HG02763 (cell line): ENCODE measurements around the gene RMC1.
"Not testable (repeated sequence)": the region's sequence is repeated elsewhere in the genome, so short reads cannot be mapped to it uniquely, and the experiment has no call there.

Experiments
- ATAC-seq: cut with Tn5 transposase; IDR thresholded peaks from one replicate; pipeline ENCODE4 v1.9.1; 2021; ENCODE audit warnings: mild to moderate bottlenecking, moderate library complexity; ENCODE audit not compliant: unreplicated experiment

The RMC1 gene

GRCh38 chr18:23503038-23503962 is at the start of gene RMC1:
Gene RMC1, plus strand, starts transcription at chr18:23503511. Its CDS starts 108 bp downstream, at chr18:23503619.
- ATAC-seq, result peak; percentile 87

GRCh38 chr18:23453680-23454058 is 49.6 kb upstream of the RMC1 start:
- peak; percentile 4 for ATAC-seq

GRCh38 chr18:23456835-23457234 is 46.5 kb upstream of the RMC1 start:
- ATAC-seq, result no peak

DNA sequence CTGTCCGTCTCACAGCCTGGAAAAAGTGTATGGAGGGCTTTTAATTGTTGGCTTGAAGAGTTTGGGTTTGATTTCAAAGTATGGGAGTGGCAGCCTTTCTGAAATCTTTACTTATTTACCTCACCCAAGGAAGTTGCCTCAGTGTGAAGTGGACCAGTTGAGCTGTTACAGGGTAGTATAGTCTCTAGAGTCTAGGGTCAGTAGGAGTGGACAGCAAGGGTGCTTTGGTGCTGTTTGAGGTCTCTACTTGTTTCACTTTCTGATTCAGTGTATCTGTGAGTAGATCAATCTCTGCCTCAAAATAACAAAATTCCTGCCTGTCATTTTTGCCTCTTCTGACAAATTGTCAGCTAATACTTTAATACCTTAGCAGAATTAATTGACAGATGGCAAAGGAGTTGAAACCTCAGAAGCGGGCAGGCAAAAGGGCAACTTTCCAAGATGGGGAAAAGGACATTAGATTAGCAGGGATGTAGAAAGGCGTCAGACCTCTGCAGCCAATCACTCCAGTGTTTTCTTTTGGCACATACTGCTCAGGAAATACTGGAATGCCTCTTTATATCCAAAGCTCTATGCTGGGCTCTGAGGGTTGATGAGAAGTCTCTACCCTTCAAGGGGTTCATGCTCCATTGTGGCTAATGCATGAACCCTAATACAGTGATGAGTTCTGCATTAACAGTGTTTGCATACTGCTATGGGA is 44.3 kb upstream of the RMC1 start:
- ATAC-seq, result no peak

- no peak for ATAC-seq
These were observed 43.8 kb upstream of the RMC1 start for GRCh38 chr18:23459530-23459921.

GRCh38 chr18:23460285-23461273 is 42.7 kb upstream of the RMC1 start:
- ATAC-seq, result no peak

DNA sequence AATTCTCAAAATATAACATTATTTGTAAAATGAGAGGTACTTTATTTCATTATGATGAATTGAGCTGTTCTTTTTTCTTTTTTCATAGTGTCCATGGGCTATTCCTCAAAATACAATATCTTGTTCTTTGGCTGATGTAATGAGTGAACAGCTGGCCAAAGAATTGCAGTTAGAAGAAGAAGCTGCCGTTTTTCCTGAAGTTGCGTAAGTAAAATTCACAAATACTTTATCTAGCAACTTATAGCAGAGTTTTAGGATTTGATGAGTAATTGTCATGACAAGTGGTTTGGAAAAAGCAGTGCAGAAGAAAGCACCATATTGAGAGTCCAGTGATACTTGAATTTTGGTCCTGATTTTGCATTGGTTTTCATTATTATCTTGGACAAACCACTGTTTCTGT is 40.4 kb upstream of the RMC1 start:
- no peak for ATAC-seq

- ATAC-seq, result no peak
These were observed 34.4 kb upstream of the RMC1 start for GRCh38 chr18:23468753-23469459.

DNA sequence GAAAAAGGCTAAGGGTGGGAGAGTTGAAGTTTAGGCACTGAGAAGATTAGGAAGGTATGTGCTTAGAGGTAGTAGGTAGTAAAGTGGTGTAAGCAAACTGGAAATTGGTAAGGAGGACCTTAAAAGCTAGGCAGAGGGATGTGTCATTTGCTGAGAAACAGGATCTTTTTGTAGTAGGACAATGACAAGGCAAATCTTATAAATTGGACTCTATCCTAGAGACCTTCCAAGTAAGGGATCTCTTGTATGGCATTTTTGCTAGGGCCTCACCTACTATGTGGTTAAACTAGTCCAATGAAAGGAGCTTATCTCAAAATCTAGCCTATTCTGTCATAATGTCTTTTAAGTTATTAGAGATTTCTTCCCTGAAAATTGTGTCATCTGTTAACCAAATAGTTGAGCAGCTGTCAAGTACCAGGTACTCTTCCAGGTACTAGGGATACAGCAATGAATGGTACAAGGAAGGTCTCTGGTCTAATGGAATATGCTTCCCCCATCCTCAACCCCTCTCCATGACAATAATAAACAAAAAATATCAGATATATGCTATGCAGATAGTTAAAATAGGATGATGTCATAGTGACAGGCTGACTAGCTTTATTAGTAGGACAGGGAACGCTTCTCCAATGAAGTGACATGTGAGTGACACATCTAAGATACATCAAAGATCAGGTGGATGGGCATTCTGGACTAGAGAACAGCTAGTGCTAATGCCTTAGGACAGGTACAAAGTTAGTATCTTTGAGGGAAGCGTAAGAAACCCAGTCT is 32.5 kb upstream of the RMC1 start:
- no peak for ATAC-seq

- ATAC-seq, result no peak
These were observed 31.8 kb upstream of the RMC1 start for GRCh38 chr18:23471486-23471885.

DNA sequence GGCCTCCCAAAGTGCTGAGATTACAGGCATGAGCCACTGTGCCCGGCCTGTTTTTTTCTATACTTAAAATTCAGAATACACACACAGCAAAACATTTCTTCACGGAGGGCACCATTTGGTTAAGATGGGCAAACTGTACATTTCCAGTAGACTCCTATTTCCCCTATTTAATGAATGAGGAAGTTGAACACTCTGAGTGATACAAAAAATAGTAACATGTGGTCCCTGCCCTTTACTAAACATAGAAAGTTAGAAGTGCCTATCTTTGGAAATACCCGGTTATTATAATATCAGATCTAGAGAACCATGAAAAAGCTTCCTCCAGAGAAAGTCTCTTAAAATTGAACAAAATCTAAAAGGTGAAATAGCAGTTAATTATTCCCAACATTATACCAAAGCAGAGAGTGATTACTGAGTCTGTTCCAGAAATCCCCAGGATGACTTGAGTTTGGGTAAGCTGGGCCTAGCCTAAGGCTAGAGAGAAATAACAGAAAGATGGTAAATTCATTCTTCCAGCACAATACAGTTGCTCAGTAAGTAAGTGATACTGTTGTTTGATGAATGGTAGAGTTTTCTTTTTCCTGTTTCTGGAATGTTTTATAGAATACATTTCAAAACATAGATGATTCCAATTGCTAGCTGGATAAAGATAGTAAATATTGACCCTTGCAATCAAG is 23.3 kb upstream of the RMC1 start:
- no peak for ATAC-seq

GRCh38 chr18:23484561-23485182 is 18.6 kb upstream of the RMC1 start:
- no peak for ATAC-seq

GRCh38 chr18:23485386-23485785 is 17.9 kb upstream of the RMC1 start:
- no peak for ATAC-seq

DNA sequence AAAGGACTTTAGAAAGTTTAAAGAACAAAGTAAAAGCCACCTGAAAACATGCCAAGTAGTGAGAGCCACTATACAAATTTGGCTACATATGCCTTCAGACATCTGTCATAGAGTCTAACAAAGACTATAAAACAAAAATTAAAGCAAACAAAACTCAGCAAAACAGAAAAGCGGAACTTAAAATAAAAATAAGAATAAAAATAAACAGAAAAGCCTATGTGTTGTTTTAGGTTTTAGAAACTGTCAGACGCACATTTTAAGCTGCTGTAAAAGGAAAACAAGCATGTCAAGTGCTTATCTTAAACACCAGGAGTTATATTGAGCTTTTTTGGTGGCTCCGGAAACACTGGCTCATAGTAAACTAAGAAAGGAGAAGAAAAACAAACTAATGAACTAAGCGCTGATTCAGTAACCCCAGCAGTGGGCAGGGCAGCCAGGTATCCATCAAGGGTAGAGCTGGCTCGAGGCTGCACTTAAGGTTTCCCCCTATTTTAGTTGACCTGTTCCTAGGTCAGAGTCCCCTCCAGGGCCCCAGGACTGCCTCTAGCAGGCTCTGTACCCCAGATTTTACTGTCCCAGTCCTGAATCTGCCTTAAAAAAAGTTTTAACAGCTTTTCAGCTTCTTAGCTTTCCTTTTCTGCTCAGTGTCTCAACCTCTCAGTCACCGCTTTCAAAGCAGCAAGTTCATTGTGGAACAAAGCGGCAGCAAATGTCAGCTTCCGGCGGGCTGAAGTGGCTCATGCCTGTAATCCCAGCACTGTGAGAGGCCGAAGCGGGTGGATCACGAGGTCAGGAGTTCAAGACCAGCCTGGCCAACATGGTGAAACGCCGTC is 15.4 kb upstream of the RMC1 start:
- ATAC-seq, result peak; percentile 60

DNA sequence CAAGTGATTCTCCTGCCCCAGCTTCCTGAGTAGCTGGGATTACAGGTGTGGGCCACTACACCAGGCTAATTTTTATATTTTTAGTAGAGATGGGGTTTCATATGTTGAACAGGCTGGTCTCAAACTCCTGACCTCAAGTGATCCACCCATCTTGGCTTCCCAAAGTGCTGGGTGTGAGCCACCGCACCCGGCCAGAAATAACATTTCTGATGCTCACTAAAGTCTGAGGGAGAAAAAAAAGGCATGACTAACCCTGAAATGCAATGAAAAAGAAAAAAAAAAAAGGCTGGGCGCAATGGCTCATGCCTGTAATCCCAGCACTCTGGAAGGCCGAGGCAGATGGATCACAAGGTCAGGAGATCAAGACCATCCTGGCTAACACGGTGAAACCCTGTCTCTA is 13.7 kb upstream of the RMC1 start:
- ATAC-seq, result not testable (repeated sequence)

GRCh38 chr18:23493654-23494053 is 9.7 kb upstream of the RMC1 start:
- ATAC-seq, result no peak

- ATAC-seq, result no peak
These were observed 8.3 kb upstream of the RMC1 start for GRCh38 chr18:23494992-23495391.
